PC-3 (cell line): ENCODE data around the gene MCOLN2.

ENCODE experiments used
- EZH2phosphoT487 ChIP-seq: fragments of 300-600 bp; sonication (generic); IDR thresholded peaks from 2 replicates; pipeline ENCODE4 v1.6.1; 2018; ENCODE audit warnings: mild to moderate bottlenecking, antibody characterized with exemption, low read length, borderline replicate concordance
- TF ChIP-seq, protein P1 (sequence below): fragments of 300-600 bp; sonication (generic); conservative IDR thresholded peaks from 2 replicates; pipeline ENCODE4 v1.5.1; 2017; ENCODE audit warnings: antibody characterized with exemption, low read depth, mild to moderate bottlenecking, low read length

DNA sequence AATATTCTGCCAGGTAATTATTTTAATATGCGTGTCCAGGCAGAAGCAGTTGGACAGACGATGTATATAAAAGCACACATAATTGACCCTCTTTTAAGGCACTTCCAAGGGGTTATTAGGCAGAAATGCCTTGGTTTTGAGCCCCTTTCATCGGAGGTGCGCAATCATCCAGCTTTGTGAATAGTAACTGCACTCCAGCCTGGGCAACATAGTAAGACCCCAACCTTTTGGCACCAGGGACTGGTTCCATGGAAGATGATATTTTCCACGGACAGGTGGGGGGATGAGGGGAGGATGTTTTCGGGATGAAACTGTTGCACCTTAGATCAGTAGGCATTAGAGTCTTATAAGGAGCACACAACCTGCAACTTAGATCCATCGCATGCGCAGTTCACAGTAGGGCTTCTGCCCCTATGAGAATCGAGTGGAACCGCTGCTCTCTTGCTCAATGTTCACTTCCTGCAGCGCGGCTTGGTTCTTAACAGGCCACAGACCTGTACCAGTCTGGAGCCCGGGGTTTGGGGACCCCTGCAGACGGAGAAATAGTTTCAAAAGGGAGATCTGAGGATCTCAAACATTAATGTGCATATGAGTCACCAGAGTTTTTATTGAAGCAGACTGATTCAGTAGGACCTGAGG, 1.8 kb upstream of the MCOLN2 start:
- TF ChIP-seq, protein P1, sequence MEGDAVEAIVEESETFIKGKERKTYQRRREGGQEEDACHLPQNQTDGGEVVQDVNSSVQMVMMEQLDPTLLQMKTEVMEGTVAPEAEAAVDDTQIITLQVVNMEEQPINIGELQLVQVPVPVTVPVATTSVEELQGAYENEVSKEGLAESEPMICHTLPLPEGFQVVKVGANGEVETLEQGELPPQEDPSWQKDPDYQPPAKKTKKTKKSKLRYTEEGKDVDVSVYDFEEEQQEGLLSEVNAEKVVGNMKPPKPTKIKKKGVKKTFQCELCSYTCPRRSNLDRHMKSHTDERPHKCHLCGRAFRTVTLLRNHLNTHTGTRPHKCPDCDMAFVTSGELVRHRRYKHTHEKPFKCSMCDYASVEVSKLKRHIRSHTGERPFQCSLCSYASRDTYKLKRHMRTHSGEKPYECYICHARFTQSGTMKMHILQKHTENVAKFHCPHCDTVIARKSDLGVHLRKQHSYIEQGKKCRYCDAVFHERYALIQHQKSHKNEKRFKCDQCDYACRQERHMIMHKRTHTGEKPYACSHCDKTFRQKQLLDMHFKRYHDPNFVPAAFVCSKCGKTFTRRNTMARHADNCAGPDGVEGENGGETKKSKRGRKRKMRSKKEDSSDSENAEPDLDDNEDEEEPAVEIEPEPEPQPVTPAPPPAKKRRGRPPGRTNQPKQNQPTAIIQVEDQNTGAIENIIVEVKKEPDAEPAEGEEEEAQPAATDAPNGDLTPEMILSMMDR = no peak
- no peak for TF ChIP-seq EZH2phosphoT487
